ENCODE data around the gene AMZ1. TPM values are rescaled to one million over a fixed set of nuclear protein-coding genes. Genes with fewer than 3 reads are reported as not detected.
"Not testable (repeated sequence)": the region's sequence is repeated elsewhere in the genome, so short reads cannot be mapped to it uniquely, and the experiment has no call there.

Gene AMZ1
- total and polyA plus RNA-seq, 7 donors: under 0.01 to 1.4 (median 0.28) TPM; not detected in 3

GRCh38 chr7:2670171-2670570 is 17.8 kb upstream of the AMZ1 start:
- WGBS, 2 donors: 64 to 76% methylated on average over 13 of the region's 13 CpGs
- TF ChIP-seq CTCF (IDR thresholded peaks at IDR 0.05): no peak
- no peak for TF ChIP-seq POLR2A (IDR thresholded peaks at IDR 0.05)
- TF ChIP-seq POLR2AphosphoS5 (IDR thresholded peaks at IDR 0.05): no peak
- no peak for TF ChIP-seq EP300 (IDR thresholded peaks at IDR 0.05)
- DNase-seq: no peak
- peaks cover 0 to 7% (median 3%) of the 10 kb centered on the region in 4 donors for H3K4me1 ChIP-seq
- no peak overlapping the region for H3K27ac ChIP-seq
- H3K36me3 ChIP-seq: no peaks in the 10 kb centered on the region
- no peak overlapping the region for H3K4me3 ChIP-seq
- intact Hi-C loops (cut with DNase I): loop anchor here (5.0 kb wide), 1 partner anchor 172 kb away; the partner anchor contains the start of gene GNA12
- H3K9me3 ChIP-seq: peaks cover 0 to 3% (median 0%) of the 10 kb centered on the region in 4 donors
- peaks cover 0 to 6% (median 0%) of the 10 kb centered on the region in 3 donors for H3K27me3 ChIP-seq

- Histone ChIP-seq H3K27me3 (peaks cover 0 to 6% (median 0%) of the 10 kb centered on the region in 3 donors), H3K4me3 (no peak overlapping the region), H3K27ac (no peak overlapping the region), H3K9me3 (peaks cover 0 to 3% (median 0%) of the 10 kb centered on the region in 4 donors), H3K4me1 (peaks cover 0 to 7% (median 3%) of the 10 kb centered on the region in 4 donors), H3K36me3 (no peaks in the 10 kb centered on the region)
- 18 to 25% methylated on average over 25 of the region's 25 CpGs for WGBS, 2 donors
- intact Hi-C loops (cut with DNase I): loop anchor here (5.0 kb wide), 1 partner anchor 171 kb away; the partner anchor contains the start of gene GNA12
- DNase-seq: peak; percentile 78
- peak; percentile 74 to 86 (median 86) for TF ChIP-seq CTCF (IDR thresholded peaks at IDR 0.05)
- TF ChIP-seq POLR2A (IDR thresholded peaks at IDR 0.05): no peak
- no peak for TF ChIP-seq POLR2AphosphoS5 (IDR thresholded peaks at IDR 0.05)
- TF ChIP-seq EP300 (IDR thresholded peaks at IDR 0.05): no peak
These were observed 17.1 kb upstream of the AMZ1 start for GRCh38 chr7:2670720-2671391.

- not testable (repeated sequence) for H3K9me3 ChIP-seq, H3K27me3 ChIP-seq, H3K4me1 ChIP-seq, H3K4me3 ChIP-seq, H3K27ac ChIP-seq, DNase-seq, H3K36me3 ChIP-seq
- WGBS, 2 donors: 57 to 81% methylated on average over 6 of the region's 6 CpGs
- intact Hi-C loops (cut with DNase I): loop anchor here (5.0 kb wide), 1 partner anchor 169 kb away; the partner anchor contains the start of gene GNA12
These were observed 14.8 kb upstream of the AMZ1 start for GRCh38 chr7:2673214-2673613.

- Histone ChIP-seq H3K4me3 (no peak overlapping the region), H3K27ac (no peak overlapping the region), H3K9me3 (peaks cover 0 to 3% (median 0%) of the 10 kb centered on the region in 4 donors), H3K36me3 (no peaks in the 10 kb centered on the region), H3K4me1 (peaks cover 0 to 7% (median 3%) of the 10 kb centered on the region in 4 donors), H3K27me3 (peaks cover 0 to 7% (median under 1%) of the 10 kb centered on the region in 3 donors)
- intact Hi-C loops (cut with DNase I): loop anchor here (5.0 kb wide), 1 partner anchor 168 kb away; the partner anchor contains the start of gene GNA12
- TF ChIP-seq CTCF (IDR thresholded peaks at IDR 0.05) (no peak), POLR2A (IDR thresholded peaks at IDR 0.05) (no peak), EP300 (IDR thresholded peaks at IDR 0.05) (no peak), POLR2AphosphoS5 (IDR thresholded peaks at IDR 0.05) (no peak)
- no peak for DNase-seq
These were observed 14.1 kb upstream of the AMZ1 start for GRCh38 chr7:2673934-2674333.

- Histone ChIP-seq H3K4me1 (peaks cover 0 to 14% (median 3%) of the 10 kb centered on the region in 4 donors), H3K9me3 (peaks cover 0 to 3% (median 0%) of the 10 kb centered on the region in 4 donors), H3K36me3 (no peaks in the 10 kb centered on the region), H3K27ac (no peak overlapping the region), H3K27me3 (peaks cover 3 to 16% (median 14%) of the 10 kb centered on the region in 3 donors), H3K4me3 (no peak overlapping the region)
- TF ChIP-seq CTCF (IDR thresholded peaks at IDR 0.05): no peak
- DNase-seq: no peak
- intact Hi-C loops (cut with DNase I): no loop called here
- WGBS, 2 donors: 86 to 88% methylated on average over 9 of the region's 9 CpGs
These were observed 12.7 kb upstream of the AMZ1 start for GRCh38 chr7:2675256-2675764.

GRCh38 chr7:2676576-2676975 is 11.4 kb upstream of the AMZ1 start:
- DNase-seq; H3K9me3 ChIP-seq; H3K27ac ChIP-seq; intact Hi-C loops (cut with DNase I); H3K4me3 ChIP-seq; H3K36me3 ChIP-seq; H3K4me1 ChIP-seq: not testable (repeated sequence)
- H3K27me3 ChIP-seq: peaks cover 6 to 27% (median 24%) of the 10 kb centered on the region in 3 donors
- 43 to 75% methylated on average over 7 of the region's 8 CpGs for WGBS, 2 donors

- H3K4me3 ChIP-seq; DNase-seq; H3K27ac ChIP-seq; intact Hi-C loops (cut with DNase I); H3K9me3 ChIP-seq; H3K36me3 ChIP-seq; H3K4me1 ChIP-seq: not testable (repeated sequence)
- WGBS, 2 donors: 30 to 68% methylated on average over 15 of the region's 15 CpGs
- H3K27me3 ChIP-seq: peaks cover 6 to 43% (median 24%) of the 10 kb centered on the region in 3 donors
These were observed 9.5 kb upstream of the AMZ1 start for GRCh38 chr7:2678454-2678853.

Data from sigmoid colon (tissue), 7 donors.